ENCODE results near the gene GFOD1.
"Not testable (repeated sequence)": the region's sequence is repeated elsewhere in the genome, so short reads cannot be mapped to it uniquely, and the experiment has no call there.

Gene GFOD1

GRCh38 chr6:13407709-13408695 is 79.4 kb downstream of the GFOD1 start:
- DNase-seq (ENCODE audit: low read depth in 2 of 2, low spot score in 1 of 2): no peak

- no peak for DNase-seq (ENCODE audit: low read depth in 2 of 2, low spot score in 1 of 2)
Measured at GRCh38 chr6:13407368-13407708, 80.1 kb downstream of the GFOD1 start.

- DNase-seq (ENCODE audit: low read depth in 2 of 2, low spot score in 1 of 2): no peak
Measured at GRCh38 chr6:13406781-13407180, 80.6 kb downstream of the GFOD1 start.

GRCh38 chr6:13405961-13406477 is 81.4 kb downstream of the GFOD1 start:
- no peak for DNase-seq (ENCODE audit: low read depth in 2 of 2, low spot score in 1 of 2)

GRCh38 chr6:13404892-13405254 is 82.5 kb downstream of the GFOD1 start:
- no peak for DNase-seq (ENCODE audit: low read depth in 2 of 2, low spot score in 1 of 2)

GRCh38 chr6:13404228-13404891 is 83.0 kb downstream of the GFOD1 start:
- no peak for DNase-seq (ENCODE audit: low read depth in 2 of 2, low spot score in 1 of 2)

GRCh38 chr6:13402711-13403110 is 84.7 kb downstream of the GFOD1 start:
- DNase-seq (ENCODE audit: low read depth in 2 of 2, low spot score in 1 of 2): no peak

GRCh38 chr6:13400772-13401171 is 86.6 kb downstream of the GFOD1 start:
- DNase-seq (ENCODE audit: low read depth in 2 of 2, low spot score in 1 of 2): no peak

- DNase-seq (ENCODE audit: low read depth in 2 of 2, low spot score in 1 of 2): no peak
Measured at GRCh38 chr6:13398421-13398994, 88.9 kb downstream of the GFOD1 start.

- DNase-seq (ENCODE audit: low read depth in 2 of 2, low spot score in 1 of 2): no peak
Measured at GRCh38 chr6:13398069-13398381, 89.4 kb downstream of the GFOD1 start.

GRCh38 chr6:13397359-13398068 is 89.9 kb downstream of the GFOD1 start:
- no peak for DNase-seq (ENCODE audit: low read depth in 2 of 2, low spot score in 1 of 2)

- no peak for DNase-seq (ENCODE audit: low read depth in 2 of 2, low spot score in 1 of 2)
Measured at GRCh38 chr6:13396241-13396792, 91.1 kb downstream of the GFOD1 start.

- DNase-seq (ENCODE audit: low read depth in 2 of 2, low spot score in 1 of 2): no peak
Measured at GRCh38 chr6:13395272-13396237, 91.8 kb downstream of the GFOD1 start.

- DNase-seq (ENCODE audit: low read depth in 2 of 2, low spot score in 1 of 2): no peak
Measured at GRCh38 chr6:13392462-13392861, 94.9 kb downstream of the GFOD1 start.

- DNase-seq (ENCODE audit: low read depth in 2 of 2, low spot score in 1 of 2): no peak
Measured at GRCh38 chr6:13391537-13391936, 95.9 kb downstream of the GFOD1 start.

GRCh38 chr6:13390658-13391057 is 96.7 kb downstream of the GFOD1 start:
- DNase-seq (ENCODE audit: low read depth in 2 of 2, low spot score in 1 of 2): no peak

GRCh38 chr6:13389237-13389636 is 98.2 kb downstream of the GFOD1 start:
- DNase-seq (ENCODE audit: low read depth in 2 of 2, low spot score in 1 of 2): not testable (repeated sequence)

GRCh38 chr6:13388769-13389168 is 98.6 kb downstream of the GFOD1 start:
- DNase-seq (ENCODE audit: low read depth in 2 of 2, low spot score in 1 of 2): not testable (repeated sequence)

GRCh38 chr6:13384966-13385365 is 102.4 kb downstream of the GFOD1 start:
- no peak for DNase-seq (ENCODE audit: low read depth in 2 of 2, low spot score in 1 of 2)

GRCh38 chr6:13384506-13384905 is 102.9 kb downstream of the GFOD1 start:
- no peak for DNase-seq (ENCODE audit: low read depth in 2 of 2, low spot score in 1 of 2)

Measured in stimulated activated CD8-positive, alpha-beta memory T cell treated with anti-CD3 and anti-CD28 coated beads, Interleukin-4, amount 100 ng/mL, for 1 hour (primary cell).